ENCODE measurements around the gene SLC3A2. TPM values are rescaled to one million over a fixed set of nuclear protein-coding genes. Genes with fewer than 3 reads are reported as not detected.
"Not testable (repeated sequence)": the region's sequence is repeated elsewhere in the genome, so short reads cannot be mapped to it uniquely, and the experiment has no call there.

SLC3A2 gene
- polyA plus RNA-seq, 1 donor, result 182 TPM

DNA sequence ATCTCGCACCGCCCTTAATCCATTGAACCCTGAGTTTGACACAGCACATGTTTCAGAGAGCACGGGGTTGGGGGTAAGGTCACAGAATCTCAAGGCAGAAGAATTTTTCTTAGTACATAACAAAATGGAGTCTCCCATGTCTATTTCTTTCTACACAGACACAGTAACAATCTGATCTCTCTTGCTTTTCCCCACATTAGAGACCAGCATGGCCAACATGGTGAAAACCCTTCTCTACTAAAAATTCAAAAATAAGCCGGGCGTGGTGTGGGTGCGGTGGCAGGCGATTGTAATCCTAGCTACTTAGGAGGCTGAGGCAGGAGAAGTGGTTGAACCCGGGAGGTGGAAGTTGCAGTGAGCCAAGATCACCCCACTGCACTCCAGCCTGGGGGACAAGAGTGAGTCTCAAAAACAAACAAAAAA lies 21.4 kb upstream of the SLC3A2 start:
- not testable (repeated sequence) for DNase-seq; H3K27me3 ChIP-seq (ENCODE audit: control insufficient read depth, insufficient read depth, low read length); H3K27ac ChIP-seq (ENCODE audit: low read length); H3K9me3 ChIP-seq (ENCODE audit: control insufficient read depth, low read depth, low read length); H3K4me1 ChIP-seq (ENCODE audit: control insufficient read depth, insufficient read depth, low read length); H3K4me3 ChIP-seq (ENCODE audit: low read length); H3K36me3 ChIP-seq (ENCODE audit: control insufficient read depth, insufficient read depth, low read length)
- WGBS (ENCODE audit: insufficient coverage, low lambda C conversion rate), result no CpG with 5 or more reads among the region's 8 CpGs

DNA sequence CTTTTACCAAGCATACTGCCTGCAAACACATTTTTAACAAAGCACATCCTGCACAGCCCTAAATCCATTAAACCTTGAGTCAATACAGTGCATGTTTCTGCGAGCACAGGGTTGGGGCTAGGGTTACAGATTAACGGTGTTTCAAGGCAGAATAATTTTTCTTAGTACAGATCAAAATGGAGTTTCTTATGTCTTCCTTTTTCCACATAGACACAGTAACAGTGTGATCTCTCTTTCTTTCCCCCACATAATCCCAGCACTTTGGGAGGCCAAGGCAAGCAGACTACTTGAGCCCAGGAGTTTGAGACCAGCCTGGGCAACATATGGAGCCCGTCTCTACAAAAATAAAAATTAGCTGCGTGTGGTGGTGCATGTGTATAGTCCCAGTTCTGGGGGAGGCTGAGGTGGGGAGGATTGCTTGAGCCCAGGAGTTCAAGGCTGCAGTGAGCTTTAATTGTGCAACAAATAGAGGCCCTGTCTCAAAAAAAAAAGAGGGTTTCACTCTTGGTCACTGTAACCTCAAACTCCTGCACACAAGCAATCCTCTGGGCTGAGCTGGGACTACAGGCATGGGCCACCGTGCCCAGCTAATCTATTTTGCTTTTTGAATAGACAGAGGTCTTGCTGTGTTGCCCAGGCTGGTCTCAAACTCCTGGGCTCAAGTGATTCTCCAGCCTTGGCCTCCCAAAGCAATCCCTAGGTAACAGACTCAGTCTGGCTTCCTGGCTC lies 19.7 kb upstream of the SLC3A2 start:
- H3K27me3 ChIP-seq (ENCODE audit: control insufficient read depth, insufficient read depth, low read length), result no peaks in the 10 kb centered on the region
- H3K27ac ChIP-seq (ENCODE audit: low read length), result no peak overlapping the region
- DNase-seq, result no peak
- no peaks in the 10 kb centered on the region for H3K9me3 ChIP-seq (ENCODE audit: control insufficient read depth, low read depth, low read length)
- no peaks in the 10 kb centered on the region for H3K36me3 ChIP-seq (ENCODE audit: control insufficient read depth, insufficient read depth, low read length)
- no peaks in the 10 kb centered on the region for H3K4me1 ChIP-seq (ENCODE audit: control insufficient read depth, insufficient read depth, low read length)
- no CpG with 5 or more reads among the region's 5 CpGs for WGBS (ENCODE audit: insufficient coverage, low lambda C conversion rate)
- H3K4me3 ChIP-seq (ENCODE audit: low read length), result no peak overlapping the region

DNA sequence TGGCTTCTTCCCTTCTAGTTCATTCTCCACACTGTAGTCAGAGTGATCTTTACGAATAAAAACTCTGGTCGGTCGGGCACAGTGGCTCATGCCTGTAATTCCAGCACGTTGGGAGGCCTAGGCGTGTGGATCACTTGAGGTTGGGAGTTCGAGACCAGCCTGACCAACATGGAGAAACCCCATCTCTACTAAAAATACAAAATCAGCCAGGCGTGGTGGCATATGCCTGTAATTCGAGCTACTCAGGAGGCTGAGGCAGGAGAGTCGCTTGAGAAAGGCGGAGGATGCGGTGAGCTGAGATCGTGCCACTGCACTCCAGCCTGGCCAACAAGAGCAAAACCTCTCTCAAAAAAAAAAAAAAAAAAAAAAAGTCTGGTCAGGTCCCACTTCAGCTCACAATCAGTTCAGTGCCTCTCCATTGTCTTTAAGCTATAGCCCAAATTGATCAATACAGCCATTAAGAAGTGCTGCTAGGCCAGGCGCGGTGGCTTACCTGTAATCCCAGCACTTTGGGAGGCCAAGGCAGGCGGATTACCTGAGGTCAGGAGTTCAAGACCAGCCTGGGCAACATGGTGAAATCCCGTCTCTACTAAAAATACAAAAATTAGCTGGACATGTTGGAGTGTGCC lies 19.0 kb upstream of the SLC3A2 start:
- not testable (repeated sequence) for H3K27me3 ChIP-seq (ENCODE audit: control insufficient read depth, insufficient read depth, low read length); H3K4me3 ChIP-seq (ENCODE audit: low read length); DNase-seq; H3K27ac ChIP-seq (ENCODE audit: low read length); H3K4me1 ChIP-seq (ENCODE audit: control insufficient read depth, insufficient read depth, low read length); H3K9me3 ChIP-seq (ENCODE audit: control insufficient read depth, low read depth, low read length); H3K36me3 ChIP-seq (ENCODE audit: control insufficient read depth, insufficient read depth, low read length)
- no CpG with 5 or more reads among the region's 16 CpGs for WGBS (ENCODE audit: insufficient coverage, low lambda C conversion rate)

DNA sequence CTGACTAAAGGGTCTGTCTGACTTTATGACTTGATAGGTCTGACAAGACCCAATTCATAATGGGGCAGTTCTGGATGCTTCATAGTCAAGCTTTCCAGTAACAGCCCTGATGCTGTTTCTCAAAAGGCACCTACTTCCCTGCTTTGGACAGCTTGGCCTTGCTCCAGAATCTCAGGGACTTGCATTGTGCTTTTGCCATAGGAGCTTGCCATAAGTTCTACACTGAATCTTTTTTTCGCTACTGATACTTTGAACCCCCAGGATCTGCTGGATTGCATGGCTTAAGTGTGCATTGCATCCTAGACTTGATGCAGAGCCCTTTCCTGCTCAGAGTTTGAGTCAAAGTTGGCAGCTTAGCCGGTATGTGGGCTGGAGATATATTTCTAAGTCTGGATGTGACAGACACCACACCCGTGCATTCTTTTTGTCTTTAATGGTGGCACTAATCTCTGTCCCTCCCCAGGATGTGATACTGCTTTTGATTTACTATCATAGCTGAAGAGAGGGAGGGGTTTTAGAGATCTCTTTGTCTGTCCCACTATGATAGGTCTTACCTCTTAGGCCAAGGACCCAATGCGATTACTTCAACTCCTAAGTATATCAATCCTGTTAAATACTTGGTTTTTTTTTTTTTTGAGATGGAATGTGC lies 16.9 kb upstream of the SLC3A2 start:
- no CpG with 5 or more reads among the region's 4 CpGs for WGBS (ENCODE audit: insufficient coverage, low lambda C conversion rate)

DNA sequence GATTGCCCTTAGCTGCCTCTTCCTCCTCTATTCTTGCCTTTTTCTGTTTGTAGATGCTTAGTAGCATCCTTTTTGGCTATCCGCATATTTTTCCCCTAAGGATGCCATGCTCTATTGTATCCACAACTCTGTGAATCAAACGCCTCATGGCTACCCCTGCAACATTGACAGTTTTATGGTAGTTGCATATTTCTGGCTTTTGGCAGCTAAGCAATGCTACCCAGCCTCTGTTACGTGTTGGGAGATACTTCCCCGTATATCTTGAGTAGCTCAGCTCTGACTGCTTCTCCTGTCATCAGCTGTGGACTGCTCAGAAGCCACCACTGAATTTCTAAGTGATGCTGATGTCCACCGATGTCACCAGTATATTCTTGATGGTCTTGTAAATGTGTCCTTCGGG lies 15.1 kb upstream of the SLC3A2 start:
- 100% methylated on average over 1 of the region's 6 CpGs for WGBS (ENCODE audit: insufficient coverage, low lambda C conversion rate)
- no peak overlapping the region for H3K4me3 ChIP-seq (ENCODE audit: low read length)
- DNase-seq, result no peak
- H3K27ac ChIP-seq (ENCODE audit: low read length), result no peak overlapping the region
- H3K9me3 ChIP-seq (ENCODE audit: control insufficient read depth, low read depth, low read length), result no peaks in the 10 kb centered on the region
- no peaks in the 10 kb centered on the region for H3K36me3 ChIP-seq (ENCODE audit: control insufficient read depth, insufficient read depth, low read length)
- no peaks in the 10 kb centered on the region for H3K27me3 ChIP-seq (ENCODE audit: control insufficient read depth, insufficient read depth, low read length)
- H3K4me1 ChIP-seq (ENCODE audit: control insufficient read depth, insufficient read depth, low read length), result no peaks in the 10 kb centered on the region

More for the DNA sequence above, 16.9 kb upstream of the SLC3A2 start:
- Histone ChIP-seq H3K9me3 (ENCODE audit: control insufficient read depth, low read depth, low read length) (no peaks in the 10 kb centered on the region), H3K27me3 (ENCODE audit: control insufficient read depth, insufficient read depth, low read length) (no peaks in the 10 kb centered on the region), H3K36me3 (ENCODE audit: control insufficient read depth, insufficient read depth, low read length) (no peaks in the 10 kb centered on the region), H3K4me3 (ENCODE audit: low read length) (no peak overlapping the region), H3K27ac (ENCODE audit: low read length) (no peak overlapping the region), H3K4me1 (ENCODE audit: control insufficient read depth, insufficient read depth, low read length) (no peaks in the 10 kb centered on the region)
- no peak for DNase-seq

DNA sequence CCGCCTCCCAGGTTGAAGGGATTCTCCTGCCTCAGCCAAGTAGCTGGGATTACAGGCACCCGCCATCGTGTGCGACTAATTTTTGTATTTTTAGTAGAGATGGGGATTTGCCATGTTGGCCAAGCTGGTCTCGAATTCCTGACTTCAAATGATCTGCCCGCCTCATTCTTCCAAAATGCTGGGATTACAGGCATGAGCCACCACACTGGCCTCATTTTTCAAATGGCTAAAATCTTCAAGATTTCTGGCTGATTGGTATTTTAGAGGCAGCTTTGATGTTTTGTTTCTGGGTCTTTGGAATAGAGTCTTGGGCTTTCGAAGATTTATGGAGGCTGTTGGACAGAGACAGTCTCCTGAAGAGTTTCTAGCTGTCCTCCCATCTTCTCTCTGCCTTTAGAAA lies 5.8 kb upstream of the SLC3A2 start:
- Histone ChIP-seq H3K27ac (ENCODE audit: low read length) (no peak overlapping the region), H3K4me1 (ENCODE audit: control insufficient read depth, insufficient read depth, low read length) (peaks cover 7% of the 10 kb centered on the region), H3K9me3 (ENCODE audit: control insufficient read depth, low read depth, low read length) (no peaks in the 10 kb centered on the region), H3K4me3 (ENCODE audit: low read length) (no peak overlapping the region), H3K27me3 (ENCODE audit: control insufficient read depth, insufficient read depth, low read length) (no peaks in the 10 kb centered on the region), H3K36me3 (ENCODE audit: control insufficient read depth, insufficient read depth, low read length) (no peaks in the 10 kb centered on the region)
- DNase-seq, result no peak
- no CpG with 5 or more reads among the region's 7 CpGs for WGBS (ENCODE audit: insufficient coverage, low lambda C conversion rate)

DNA sequence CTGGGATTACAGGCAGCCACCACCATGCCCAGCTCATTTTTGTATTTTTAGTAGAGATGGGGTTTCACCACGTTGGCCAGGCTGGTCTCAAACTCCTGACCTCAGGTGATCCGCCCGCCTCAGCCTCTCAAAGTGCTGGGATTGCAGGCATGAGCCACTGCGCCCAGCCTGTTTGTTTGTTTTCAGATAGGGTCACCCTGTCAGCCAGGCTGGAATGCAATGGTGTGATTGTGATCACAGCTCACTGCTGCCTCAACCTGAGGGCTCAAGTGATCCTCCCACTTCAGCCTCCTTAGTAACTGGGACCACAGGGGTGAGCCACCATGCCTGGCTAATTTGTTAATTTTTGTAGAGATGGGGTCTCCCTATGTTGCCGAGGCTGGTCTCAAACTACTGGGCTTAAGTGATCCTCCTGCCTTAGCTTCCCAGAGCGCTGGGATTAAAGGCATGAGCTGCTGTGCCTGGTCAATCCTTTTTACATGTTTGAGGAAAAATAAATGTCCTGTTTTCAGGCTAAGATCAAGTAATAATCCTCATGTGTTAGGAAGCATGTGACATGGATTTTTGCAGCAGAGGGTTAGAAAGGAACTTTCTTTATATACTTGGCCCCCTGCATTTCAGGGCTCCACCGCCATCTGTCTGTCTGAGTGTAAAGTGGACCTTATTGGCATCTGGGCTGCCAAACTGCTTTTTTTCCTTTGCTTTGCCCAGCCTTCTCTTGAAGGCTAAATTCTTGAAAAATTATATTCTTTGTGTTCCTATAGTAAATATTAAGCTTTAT lies 4.8 kb upstream of the SLC3A2 start:
- no CpG with 5 or more reads among the region's 7 CpGs for WGBS (ENCODE audit: insufficient coverage, low lambda C conversion rate)
- H3K27ac ChIP-seq (ENCODE audit: low read length), result no peak overlapping the region
- DNase-seq, result no peak

DNA sequence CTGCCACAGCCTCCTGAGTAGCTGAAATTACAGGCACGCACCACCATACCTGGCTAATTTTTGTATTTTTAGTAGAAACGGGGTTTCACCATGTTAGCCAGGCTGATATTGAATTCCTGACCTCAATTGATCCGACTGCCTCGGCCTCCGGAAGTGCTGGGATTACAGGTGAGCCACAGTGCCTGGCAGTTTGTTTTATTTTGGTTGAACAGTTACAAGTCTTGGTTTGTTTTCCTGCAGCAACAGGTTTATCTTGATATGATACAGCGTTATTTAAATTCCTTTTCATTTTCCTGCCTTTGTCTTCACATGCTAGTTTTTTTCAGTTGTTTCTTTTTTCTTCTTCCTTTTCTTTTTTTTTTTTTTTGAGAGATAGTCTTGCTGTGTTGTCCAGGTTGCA lies 4.0 kb upstream of the SLC3A2 start:
- no peaks in the 10 kb centered on the region for H3K9me3 ChIP-seq (ENCODE audit: control insufficient read depth, low read depth, low read length)
- no peaks in the 10 kb centered on the region for H3K27me3 ChIP-seq (ENCODE audit: control insufficient read depth, insufficient read depth, low read length)
- H3K4me3 ChIP-seq (ENCODE audit: low read length), result no peak overlapping the region
- no peak overlapping the region for H3K27ac ChIP-seq (ENCODE audit: low read length)
- no peaks in the 10 kb centered on the region for H3K36me3 ChIP-seq (ENCODE audit: control insufficient read depth, insufficient read depth, low read length)
- peaks cover 13% of the 10 kb centered on the region for H3K4me1 ChIP-seq (ENCODE audit: control insufficient read depth, insufficient read depth, low read length)
- WGBS (ENCODE audit: insufficient coverage, low lambda C conversion rate), result 33% methylated on average over 1 of the region's 6 CpGs
- no peak for DNase-seq

More for the DNA sequence above, 4.8 kb upstream of the SLC3A2 start:
- peaks cover 13% of the 10 kb centered on the region for H3K4me1 ChIP-seq (ENCODE audit: control insufficient read depth, insufficient read depth, low read length)
- no peaks in the 10 kb centered on the region for H3K27me3 ChIP-seq (ENCODE audit: control insufficient read depth, insufficient read depth, low read length)
- H3K4me3 ChIP-seq (ENCODE audit: low read length), result no peak overlapping the region
- no peaks in the 10 kb centered on the region for H3K36me3 ChIP-seq (ENCODE audit: control insufficient read depth, insufficient read depth, low read length)
- H3K9me3 ChIP-seq (ENCODE audit: control insufficient read depth, low read depth, low read length), result no peaks in the 10 kb centered on the region

DNA sequence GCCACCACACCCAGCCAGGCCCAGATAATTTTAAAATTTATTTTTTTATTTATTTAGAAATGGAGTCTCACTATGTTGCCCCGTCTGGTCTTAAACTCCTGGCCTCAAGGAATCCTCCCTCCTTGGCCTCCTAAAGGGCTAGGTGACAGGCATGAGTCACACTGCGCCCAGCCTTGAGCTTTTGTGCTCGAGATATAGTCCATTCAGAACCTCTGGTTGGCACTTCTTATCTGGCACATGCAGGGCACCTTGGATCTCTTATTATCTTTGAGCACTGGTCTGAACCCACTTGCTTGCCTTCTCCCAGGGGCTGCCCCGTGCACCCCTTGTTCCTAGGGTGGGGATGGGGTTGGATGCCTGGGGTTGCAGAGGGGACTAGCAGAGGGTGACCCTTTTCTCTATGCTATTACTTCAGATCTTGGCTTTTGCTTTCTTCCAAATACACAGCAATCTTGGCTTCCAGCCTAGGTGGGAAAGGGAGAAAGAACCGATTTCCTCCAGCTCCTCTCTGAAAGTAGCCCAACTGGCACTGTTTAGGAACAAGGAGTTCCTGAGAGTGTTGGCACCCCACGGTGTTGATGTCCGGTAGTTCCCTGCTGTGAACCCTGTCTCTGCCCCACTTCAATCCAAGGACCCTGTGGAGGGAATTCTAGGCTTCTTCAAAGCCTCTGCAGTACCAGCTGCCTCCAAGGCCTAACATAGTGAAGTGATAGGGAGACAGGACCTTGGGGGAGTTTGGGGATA lies 1.3 kb upstream of the SLC3A2 start:
- peaks cover 28% of the 10 kb centered on the region for H3K4me1 ChIP-seq (ENCODE audit: control insufficient read depth, insufficient read depth, low read length)
- no CpG with 5 or more reads among the region's 7 CpGs for WGBS (ENCODE audit: insufficient coverage, low lambda C conversion rate)

More for the DNA sequence above, 1.3 kb upstream of the SLC3A2 start:
- Histone ChIP-seq H3K27ac (ENCODE audit: low read length) (peak overlapping the region; percentile 100), H3K4me3 (ENCODE audit: low read length) (peak overlapping the region; percentile 98), H3K9me3 (ENCODE audit: control insufficient read depth, low read depth, low read length) (no peaks in the 10 kb centered on the region), H3K27me3 (ENCODE audit: control insufficient read depth, insufficient read depth, low read length) (no peaks in the 10 kb centered on the region), H3K36me3 (ENCODE audit: control insufficient read depth, insufficient read depth, low read length) (peaks cover 21% of the 10 kb centered on the region)
- no peak for DNase-seq

All from large intestine (tissue), 3 donors.